Frontal cortex (tissue), 4 donors: ENCODE data around the gene HAUS5. TPM values are rescaled to one million over a fixed set of nuclear protein-coding genes. Genes with fewer than 3 reads are reported as not detected.
A peak's percentile ranks its signal among the peaks of the same experiment; 100 is the strongest.
"Not testable (repeated sequence)": the region's sequence is repeated elsewhere in the genome, so short reads cannot be mapped to it uniquely, and the experiment has no call there.

Experiments used
- DNase-seq, 2 donors: peaks; one replicate each; pipeline ENCODE4 v3.0.0; 2012; ENCODE audit warnings: low spot score in 2 of 2
- FAIRE-seq: peaks from 2 replicates; lab custom pipeline; 2012; peaks lifted over from hg19 to GRCh38; lab: Jason Lieb, UNC
- total RNA-seq: library from RNA; depleted of rRNA; stranded (reverse); fragments of >200 nt; gene quantifications from one replicate; pipeline ENCODE4 v1.2.3, GENCODE V29; 2014
- donor health status: control.
- donor health status: control.
- donor health status: control.

HAUS5 gene
- total RNA-seq, 1 donor from 2014 or later = 5.3 TPM

- DNase-seq, FAIRE-seq: not testable (repeated sequence)
These were observed 8.1 kb upstream of the HAUS5 start for GRCh38 chr19:35604436-35604835.

- not testable (repeated sequence) for FAIRE-seq, DNase-seq
These were observed 5.4 kb upstream of the HAUS5 start for GRCh38 chr19:35607170-35607569.

- FAIRE-seq (no peak), DNase-seq (no peak)
These were observed 4.9 kb upstream of the HAUS5 start for GRCh38 chr19:35607661-35608060.

DNA sequence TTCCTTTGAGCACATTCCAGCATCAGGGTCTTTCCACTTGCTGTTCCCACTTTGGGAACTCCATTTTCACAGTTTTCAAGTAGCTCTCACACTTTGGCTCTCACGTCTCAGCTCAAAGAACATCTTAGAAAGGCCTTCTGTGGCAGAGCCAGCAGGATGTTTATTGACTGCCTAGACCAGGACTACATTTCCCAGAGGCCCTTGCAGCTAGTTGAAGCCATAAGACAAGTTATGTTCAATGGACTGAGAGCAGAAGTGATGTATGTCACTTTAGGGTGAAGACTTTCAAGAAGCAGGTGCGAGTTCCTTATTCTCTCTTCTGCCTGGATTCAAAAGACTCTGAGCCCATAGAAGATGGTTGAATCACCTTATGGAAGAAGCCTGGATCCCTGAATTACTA lies 4.3 kb upstream of the HAUS5 start:
- DNase-seq (no peak), FAIRE-seq (no peak)

DNA sequence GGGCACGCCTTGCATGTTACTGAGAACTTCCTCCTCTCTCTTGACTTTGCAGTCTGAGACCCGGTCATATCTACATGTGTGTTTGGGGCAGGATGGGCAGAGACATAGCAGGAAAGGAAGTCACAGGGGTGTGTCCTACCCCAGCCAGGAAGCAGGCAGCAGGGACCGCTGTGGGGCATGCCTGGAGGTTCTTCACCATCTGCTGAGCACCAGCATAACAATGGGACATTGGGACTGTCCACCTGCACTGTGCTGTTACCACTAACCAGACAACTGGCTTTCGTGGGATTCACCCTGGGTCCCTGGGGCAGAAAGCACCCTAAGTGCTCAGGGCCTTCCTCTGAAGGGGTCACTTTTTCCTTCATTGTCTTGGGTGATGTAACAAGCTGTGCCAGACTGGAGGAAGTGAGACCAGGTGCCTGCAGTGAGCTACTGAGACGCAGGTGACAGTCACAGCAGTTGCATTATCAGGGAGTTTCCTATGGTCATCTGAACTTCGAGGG lies 2.6 kb upstream of the HAUS5 start:
- FAIRE-seq = no peak
- no peak for DNase-seq

- FAIRE-seq = no peak
These were observed 344 bp upstream of the HAUS5 start for GRCh38 chr19:35612224-35612558.

DNA sequence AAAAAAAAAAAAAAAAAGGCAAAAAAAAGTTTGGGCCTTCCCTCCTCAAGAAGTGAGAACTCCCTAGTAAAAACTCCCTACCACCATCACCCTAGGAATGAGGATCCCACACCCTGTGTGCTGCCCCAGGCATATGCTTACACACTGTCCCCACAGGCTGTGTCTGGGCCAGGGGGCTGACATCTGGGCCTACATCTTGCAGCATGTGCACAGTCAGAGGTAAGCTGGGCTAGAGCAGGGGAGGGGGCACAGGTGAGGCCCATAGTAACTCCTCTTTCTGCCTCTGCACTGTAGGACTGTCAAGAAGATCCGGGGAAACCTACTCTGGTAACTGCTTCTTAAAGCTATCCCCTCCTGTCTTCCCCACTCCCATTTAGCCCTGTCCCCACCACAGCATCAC lies 1.0 kb downstream of the HAUS5 start:
- FAIRE-seq = no peak

More at GRCh38 chr19:35612224-35612558, 344 bp upstream of the HAUS5 start:
- DNase-seq = no peak

GRCh38 chr19:35615036-35615435 lies 2.5 kb downstream of the HAUS5 start:
- FAIRE-seq (no peak), DNase-seq (no peak)

More for the DNA sequence above, 1.0 kb downstream of the HAUS5 start:
- no peak for DNase-seq

DNA sequence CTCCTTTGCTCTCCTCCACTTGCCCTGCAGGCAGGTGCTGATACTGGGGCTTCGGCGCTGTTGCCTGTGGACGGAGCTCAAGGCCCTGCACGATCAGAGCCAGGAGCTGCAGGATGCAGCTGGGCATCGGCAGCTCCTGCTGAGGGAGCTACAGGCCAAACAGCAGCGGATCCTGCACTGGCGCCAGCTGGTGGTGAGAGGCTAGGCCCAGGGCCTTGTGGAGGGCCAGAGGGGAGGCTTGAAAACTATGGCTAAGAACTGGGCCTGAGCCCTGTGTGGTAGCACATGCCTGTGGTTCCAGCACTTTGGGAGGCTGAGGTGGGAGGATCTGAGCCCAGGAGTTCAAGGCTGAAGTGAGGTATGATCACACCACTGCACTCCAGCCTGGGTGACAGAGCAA lies 6.3 kb downstream of the HAUS5 start:
- DNase-seq (no peak), FAIRE-seq (no peak)

- FAIRE-seq = no peak
- no peak for DNase-seq
These were observed 6.9 kb downstream of the HAUS5 start for GRCh38 chr19:35619290-35619923.

DNA sequence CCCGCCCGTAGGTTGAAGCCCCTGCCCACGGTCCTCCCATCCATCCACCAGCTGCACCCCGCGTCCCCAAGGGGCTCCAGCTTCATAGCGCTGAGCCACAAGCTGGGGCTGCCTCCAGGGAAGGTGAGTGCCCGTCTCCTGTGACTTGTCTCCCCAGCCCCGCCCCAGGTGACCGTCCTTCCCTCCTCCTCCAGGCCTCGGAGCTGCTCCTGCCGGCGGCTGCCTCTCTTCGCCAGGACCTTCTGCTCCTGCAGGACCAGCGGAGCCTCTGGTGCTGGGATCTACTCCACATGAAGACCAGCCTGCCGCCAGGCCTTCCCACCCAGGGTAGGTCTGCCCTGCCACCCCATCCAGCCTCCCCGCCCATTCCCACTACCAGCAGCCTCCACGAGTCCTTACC lies 7.5 kb downstream of the HAUS5 start:
- FAIRE-seq = no peak
- no peak for DNase-seq

- DNase-seq (no peak), FAIRE-seq (no peak)
These were observed 9.2 kb downstream of the HAUS5 start for GRCh38 chr19:35621708-35622107.

DNA sequence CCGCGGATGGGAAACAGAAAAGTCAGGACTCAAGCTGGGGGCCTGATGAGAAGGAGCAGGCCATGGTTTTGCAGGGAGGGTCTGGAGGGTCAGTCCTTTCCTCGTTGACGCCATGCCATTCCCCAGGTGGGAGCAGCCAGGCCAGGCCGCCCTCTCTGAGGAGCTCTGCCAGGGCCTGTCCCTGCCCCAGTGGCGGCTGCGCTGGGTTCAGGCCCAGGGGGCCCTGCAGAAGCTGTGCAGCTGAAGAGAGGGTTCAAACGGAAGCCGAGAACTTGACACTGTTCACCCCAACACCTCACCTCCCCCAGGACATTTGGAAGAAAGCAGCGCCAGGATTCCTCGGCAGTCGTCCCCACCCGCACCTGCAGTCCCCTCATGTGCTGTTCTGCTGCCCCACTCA lies 10.2 kb downstream of the HAUS5 start:
- FAIRE-seq = no peak
- DNase-seq = no peak

DNA sequence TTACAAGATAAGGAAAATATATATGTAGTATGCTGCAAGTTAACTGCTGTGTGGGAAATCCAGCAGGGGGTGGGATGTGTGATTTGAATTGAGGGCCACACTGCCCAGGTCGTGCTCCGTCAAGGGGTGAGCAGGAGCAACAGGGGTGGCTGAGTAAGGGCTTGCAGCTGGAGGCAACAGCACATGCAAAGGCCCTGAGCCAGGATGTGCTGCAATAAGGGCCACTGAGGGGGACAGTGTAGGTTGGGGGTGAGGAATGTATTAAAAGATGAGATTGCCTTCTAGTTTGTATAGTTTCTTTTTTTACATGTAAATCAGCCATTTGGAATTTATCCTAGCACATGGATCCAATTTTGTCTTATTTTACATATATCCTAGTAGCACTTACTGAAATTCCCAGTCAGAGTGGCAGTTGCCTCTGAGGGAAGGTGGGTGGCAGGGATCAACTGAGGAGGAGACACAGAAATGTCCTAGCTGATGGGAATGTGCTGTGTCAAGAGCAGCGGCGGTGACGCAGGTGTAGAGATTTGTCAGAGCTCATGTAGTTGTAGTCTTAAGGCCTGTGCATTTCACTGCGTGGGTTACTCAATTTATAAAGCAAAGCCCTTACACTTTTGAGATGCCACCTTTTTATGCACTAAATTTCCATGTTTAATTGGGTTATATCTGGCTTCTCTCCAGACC lies 10.9 kb downstream of the HAUS5 start:
- FAIRE-seq = no peak
- no peak for DNase-seq

DNA sequence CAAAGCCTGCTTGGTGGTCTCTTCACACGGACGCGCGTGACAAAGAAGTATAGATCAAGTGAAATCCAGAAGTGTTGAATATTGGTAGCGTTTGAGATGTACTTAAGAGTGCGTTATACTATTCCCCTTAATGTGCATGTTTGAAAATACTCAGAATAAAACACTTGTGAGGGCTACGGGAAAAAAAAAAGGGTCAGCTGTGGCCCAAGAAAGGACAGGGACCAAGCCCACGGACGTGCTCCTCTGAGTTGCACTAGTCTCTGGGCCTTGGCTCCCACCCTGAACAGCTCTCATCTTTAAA lies 15.7 kb downstream of the HAUS5 start:
- DNase-seq (no peak), FAIRE-seq (no peak)

- peak; percentile 15 for FAIRE-seq
- DNase-seq = peak; percentile 96 to 98
These were observed 16.2 kb downstream of the HAUS5 start, which contains the start of gene RBM42 for GRCh38 chr19:35628565-35629331. TSS of gene RBM42 (plus strand) at chr19:35629036. CDS start at chr19:35629154, 118 bp downstream.

- DNase-seq (peak in 1 of 2 donors; percentile 37), FAIRE-seq (no peak)
These were observed 16.7 kb downstream of the HAUS5 start for GRCh38 chr19:35629332-35629633.

- DNase-seq (no peak), FAIRE-seq (no peak)
These were observed 21.3 kb downstream of the HAUS5 start for GRCh38 chr19:35633727-35634440.

DNA sequence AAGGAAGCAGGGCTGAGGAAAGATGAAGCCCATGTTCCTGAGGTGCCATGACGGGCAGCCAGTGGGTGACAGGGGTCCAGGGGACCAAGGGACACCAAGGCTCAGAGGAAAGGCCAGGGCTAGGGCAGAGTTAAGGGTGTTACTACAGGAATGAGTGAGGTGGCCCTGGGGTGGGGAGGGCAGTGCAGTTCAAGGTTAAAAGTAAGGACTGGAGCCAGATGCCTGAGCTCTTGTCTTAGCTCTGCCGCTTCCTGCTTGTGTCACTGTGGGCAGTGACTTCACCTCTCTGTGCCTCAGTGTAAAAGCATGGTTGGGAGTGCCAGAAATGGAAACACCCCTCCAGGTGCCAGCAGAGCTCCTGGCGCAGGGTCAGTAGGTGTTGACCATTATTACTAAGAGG lies 24.1 kb downstream of the HAUS5 start:
- DNase-seq = no peak
- no peak for FAIRE-seq

DNA sequence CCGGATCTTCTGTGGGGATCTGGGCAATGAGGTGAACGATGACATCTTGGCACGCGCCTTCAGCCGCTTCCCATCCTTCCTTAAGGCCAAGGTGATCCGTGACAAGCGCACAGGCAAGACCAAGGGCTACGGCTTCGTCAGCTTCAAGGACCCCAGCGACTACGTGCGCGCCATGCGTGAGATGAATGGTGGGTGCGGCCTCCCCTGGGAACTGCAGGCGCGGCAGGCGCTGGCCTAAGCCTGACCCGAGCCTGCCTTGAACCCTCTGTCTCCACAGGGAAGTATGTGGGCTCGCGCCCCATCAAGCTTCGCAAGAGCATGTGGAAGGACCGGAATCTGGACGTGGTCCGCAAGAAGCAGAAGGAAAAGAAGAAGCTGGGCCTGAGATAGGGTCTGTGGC lies 24.6 kb downstream of the HAUS5 start:
- DNase-seq (no peak), FAIRE-seq (no peak)

DNA sequence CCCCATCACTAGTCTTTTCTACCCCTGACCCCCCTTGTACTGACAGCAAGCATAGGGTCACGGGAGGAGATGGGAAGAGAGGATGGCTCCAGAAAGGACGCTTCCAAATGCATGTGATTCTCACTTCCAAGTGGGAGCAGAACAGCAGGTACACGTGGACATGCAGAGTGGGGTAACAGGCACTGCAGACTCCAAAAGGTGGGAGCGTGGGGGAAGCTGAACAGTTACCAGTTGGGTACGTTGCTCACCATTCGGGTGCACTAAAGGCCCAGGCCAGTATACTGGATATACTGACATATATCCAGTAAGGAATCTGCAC lies 26.7 kb downstream of the HAUS5 start:
- FAIRE-seq = no peak
- no peak for DNase-seq
